Suprapubic skin (tissue), 4 donors: ENCODE results near the gene MELTF. TPM values are rescaled to one million over a fixed set of nuclear protein-coding genes. Genes with fewer than 3 reads are reported as not detected.

Experiments used
- DNase-seq, 2 donors: peaks; one replicate each; pipeline ENCODE4 v3.0.0-alpha.2; 2019; ENCODE audit warnings: low spot score in 2 of 2
- H3K27ac ChIP-seq: fragments of 200-600 bp; sonication (generic); one replicate; pipeline ENCODE4 v1.5.1; 2019
- H3K27me3 ChIP-seq: fragments of 200-600 bp; sonication (generic); one replicate; pipeline ENCODE4 v1.5.1; 2019
- H3K36me3 ChIP-seq: fragments of 200-600 bp; sonication (generic); one replicate; pipeline ENCODE4 v1.5.1; 2019
- H3K4me1 ChIP-seq: fragments of 200-600 bp; sonication (generic); one replicate; pipeline ENCODE4 v1.5.1; 2019
- H3K4me3 ChIP-seq: fragments of 200-600 bp; sonication (generic); one replicate; pipeline ENCODE4 v1.5.1; 2019; ENCODE audit warnings: mild to moderate bottlenecking
- H3K9me3 ChIP-seq: fragments of 200-600 bp; sonication (generic); one replicate; pipeline ENCODE4 v1.5.1; 2019
- EP300 ChIP-seq: sonication (generic); formaldehyde crosslinking; IDR thresholded peaks from one replicate; pipeline ENCODE4 v1.6.1; 2017; ENCODE audit warnings: antibody characterized with exemption
- POLR2A ChIP-seq, 2 donors: fragments of 450-650 bp; IDR thresholded peaks; one replicate each; pipeline ENCODE4 v1.6.1; 2017; ENCODE audit warnings: antibody characterized with exemption in 2 of 2, mild to moderate bottlenecking in 2 of 2, moderate library complexity in 2 of 2
- POLR2AphosphoS5 ChIP-seq, 3 donors: sonication (generic); formaldehyde crosslinking; IDR thresholded peaks; one replicate each; pipeline ENCODE4 v1.6.1; 2017; ENCODE audit warnings: antibody characterized with exemption in 3 of 3
- WGBS: methylation state at CpG from one replicate; pipeline ENCODE4 v1.1.5; 2018; 5-methylcytosine and 5-hydroxymethylcytosine counted together
- total RNA-seq, 4 donors: library from RNA; depleted of rRNA; stranded (reverse); fragments of >200 nt; gene quantifications; one replicate each; pipeline ENCODE4 v1.1.0, GENCODE V29; 2016
- TF ChIP-seq, protein P1 (sequence below), 2 donors: fragments of 200-600 bp in 1 of 2; fragments of 450-650 bp in 1 of 2; sonication (generic) in 1 of 2; IDR thresholded peaks; one replicate each; pipeline ENCODE4 v1.5.1; 2016 to 2019; ENCODE audit warnings: antibody characterized with exemption in 2 of 2, mild to moderate bottlenecking in 1 of 2, moderate library complexity in 1 of 2

Gene MELTF
- total RNA-seq, 4 donors from 2014 or later = 21.0 to 68.7 (median 34.4) TPM

DNA sequence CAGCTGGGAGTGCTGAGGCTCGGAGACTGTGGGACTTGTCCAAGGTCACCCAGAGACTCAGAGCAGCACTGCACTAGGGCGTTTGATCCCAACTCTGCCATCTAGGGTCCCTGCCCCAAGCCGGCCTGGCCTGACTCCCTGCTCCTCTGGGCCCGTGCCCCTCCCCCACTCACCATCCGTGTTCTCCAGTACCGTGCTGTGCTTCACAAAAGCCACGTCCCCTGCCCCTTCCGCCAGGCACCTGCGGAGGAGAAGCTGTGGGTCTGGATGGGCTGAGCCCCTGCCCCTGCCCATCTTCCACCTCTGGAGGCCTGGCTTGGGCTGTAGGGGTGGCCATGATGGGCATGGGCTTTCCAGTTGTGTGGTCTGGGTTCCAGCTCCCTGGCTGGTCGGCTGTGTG lies 8.4 kb downstream of the MELTF start:
- Histone ChIP-seq H3K4me1 (peaks cover 4% of the 10 kb centered on the region), H3K9me3 (no peaks in the 10 kb centered on the region), H3K4me3 (no peak overlapping the region), H3K36me3 (no peaks in the 10 kb centered on the region), H3K27ac (peak overlapping the region; percentile 18), H3K27me3 (peaks cover 6% of the 10 kb centered on the region)
- WGBS = 82% methylated on average over 8 of the region's 10 CpGs
- peak; percentile 56 to 70 for DNase-seq
- TF ChIP-seq POLR2A (IDR thresholded peaks at IDR 0.05) (no peak), POLR2AphosphoS5 (IDR thresholded peaks at IDR 0.05) (no peak), EP300 (no peak)
- TF ChIP-seq, protein P1, sequence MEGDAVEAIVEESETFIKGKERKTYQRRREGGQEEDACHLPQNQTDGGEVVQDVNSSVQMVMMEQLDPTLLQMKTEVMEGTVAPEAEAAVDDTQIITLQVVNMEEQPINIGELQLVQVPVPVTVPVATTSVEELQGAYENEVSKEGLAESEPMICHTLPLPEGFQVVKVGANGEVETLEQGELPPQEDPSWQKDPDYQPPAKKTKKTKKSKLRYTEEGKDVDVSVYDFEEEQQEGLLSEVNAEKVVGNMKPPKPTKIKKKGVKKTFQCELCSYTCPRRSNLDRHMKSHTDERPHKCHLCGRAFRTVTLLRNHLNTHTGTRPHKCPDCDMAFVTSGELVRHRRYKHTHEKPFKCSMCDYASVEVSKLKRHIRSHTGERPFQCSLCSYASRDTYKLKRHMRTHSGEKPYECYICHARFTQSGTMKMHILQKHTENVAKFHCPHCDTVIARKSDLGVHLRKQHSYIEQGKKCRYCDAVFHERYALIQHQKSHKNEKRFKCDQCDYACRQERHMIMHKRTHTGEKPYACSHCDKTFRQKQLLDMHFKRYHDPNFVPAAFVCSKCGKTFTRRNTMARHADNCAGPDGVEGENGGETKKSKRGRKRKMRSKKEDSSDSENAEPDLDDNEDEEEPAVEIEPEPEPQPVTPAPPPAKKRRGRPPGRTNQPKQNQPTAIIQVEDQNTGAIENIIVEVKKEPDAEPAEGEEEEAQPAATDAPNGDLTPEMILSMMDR (IDR thresholded peaks at IDR 0.05) = no peak

DNA sequence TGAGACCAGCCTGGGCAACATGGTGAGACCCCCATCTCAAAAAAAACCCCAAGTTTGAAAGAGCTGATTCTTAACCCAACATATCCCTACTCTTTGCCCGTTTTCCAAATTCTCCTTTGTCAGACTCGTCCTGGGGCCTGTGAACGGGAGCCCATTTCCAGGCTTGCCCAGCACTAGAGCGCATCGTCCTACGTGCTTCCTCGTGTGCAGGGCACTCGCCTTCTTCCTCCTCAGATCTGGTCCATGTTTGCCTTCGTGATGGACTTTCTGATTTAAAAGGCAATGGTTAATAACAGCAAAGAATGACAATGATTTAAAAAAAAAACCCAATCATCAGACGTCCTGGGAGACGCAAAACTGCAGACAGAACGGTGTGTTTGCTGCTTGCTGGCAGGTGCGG lies 10.1 kb downstream of the MELTF start:
- peaks cover 6% of the 10 kb centered on the region for H3K27me3 ChIP-seq
- no peak overlapping the region for H3K4me3 ChIP-seq
- no peak for DNase-seq
- no peaks in the 10 kb centered on the region for H3K36me3 ChIP-seq
- no peak overlapping the region for H3K27ac ChIP-seq
- no peak for TF ChIP-seq EP300
- TF ChIP-seq POLR2AphosphoS5 (IDR thresholded peaks at IDR 0.05) = no peak
- TF ChIP-seq, protein P1 (IDR thresholded peaks at IDR 0.05) = no peak
- TF ChIP-seq POLR2A (IDR thresholded peaks at IDR 0.05) = no peak
- 85% methylated on average over 13 of the region's 13 CpGs for WGBS
- H3K9me3 ChIP-seq = no peaks in the 10 kb centered on the region
- peaks cover 4% of the 10 kb centered on the region for H3K4me1 ChIP-seq

- DNase-seq = no peak
- WGBS = 53% methylated on average over 6 of the region's 6 CpGs
- Histone ChIP-seq H3K27me3 (peaks cover 3% of the 10 kb centered on the region), H3K4me3 (no peak overlapping the region), H3K36me3 (no peaks in the 10 kb centered on the region), H3K27ac (no peak overlapping the region), H3K9me3 (no peaks in the 10 kb centered on the region), H3K4me1 (peaks cover 4% of the 10 kb centered on the region)
- TF ChIP-seq EP300 = no peak
- TF ChIP-seq POLR2AphosphoS5 (IDR thresholded peaks at IDR 0.05) = no peak
- TF ChIP-seq, protein P1 (IDR thresholded peaks at IDR 0.05) = no peak
- TF ChIP-seq POLR2A (IDR thresholded peaks at IDR 0.05) = no peak
Observed at GRCh38 chr3:197019021-197019420, 10.6 kb downstream of the MELTF start.

- Histone ChIP-seq H3K4me1 (no peaks in the 10 kb centered on the region), H3K27me3 (no peaks in the 10 kb centered on the region), H3K4me3 (no peak overlapping the region), H3K36me3 (no peaks in the 10 kb centered on the region), H3K9me3 (no peaks in the 10 kb centered on the region), H3K27ac (no peak overlapping the region)
- DNase-seq = no peak
- WGBS = 90% methylated on average over 10 of the region's 18 CpGs
- TF ChIP-seq, protein P1 (IDR thresholded peaks at IDR 0.05) = no peak
- no peak for TF ChIP-seq POLR2AphosphoS5 (IDR thresholded peaks at IDR 0.05)
- TF ChIP-seq POLR2A (IDR thresholded peaks at IDR 0.05) = no peak
- TF ChIP-seq EP300 = no peak
Observed at GRCh38 chr3:197017003-197017402, 12.6 kb downstream of the MELTF start.

DNA sequence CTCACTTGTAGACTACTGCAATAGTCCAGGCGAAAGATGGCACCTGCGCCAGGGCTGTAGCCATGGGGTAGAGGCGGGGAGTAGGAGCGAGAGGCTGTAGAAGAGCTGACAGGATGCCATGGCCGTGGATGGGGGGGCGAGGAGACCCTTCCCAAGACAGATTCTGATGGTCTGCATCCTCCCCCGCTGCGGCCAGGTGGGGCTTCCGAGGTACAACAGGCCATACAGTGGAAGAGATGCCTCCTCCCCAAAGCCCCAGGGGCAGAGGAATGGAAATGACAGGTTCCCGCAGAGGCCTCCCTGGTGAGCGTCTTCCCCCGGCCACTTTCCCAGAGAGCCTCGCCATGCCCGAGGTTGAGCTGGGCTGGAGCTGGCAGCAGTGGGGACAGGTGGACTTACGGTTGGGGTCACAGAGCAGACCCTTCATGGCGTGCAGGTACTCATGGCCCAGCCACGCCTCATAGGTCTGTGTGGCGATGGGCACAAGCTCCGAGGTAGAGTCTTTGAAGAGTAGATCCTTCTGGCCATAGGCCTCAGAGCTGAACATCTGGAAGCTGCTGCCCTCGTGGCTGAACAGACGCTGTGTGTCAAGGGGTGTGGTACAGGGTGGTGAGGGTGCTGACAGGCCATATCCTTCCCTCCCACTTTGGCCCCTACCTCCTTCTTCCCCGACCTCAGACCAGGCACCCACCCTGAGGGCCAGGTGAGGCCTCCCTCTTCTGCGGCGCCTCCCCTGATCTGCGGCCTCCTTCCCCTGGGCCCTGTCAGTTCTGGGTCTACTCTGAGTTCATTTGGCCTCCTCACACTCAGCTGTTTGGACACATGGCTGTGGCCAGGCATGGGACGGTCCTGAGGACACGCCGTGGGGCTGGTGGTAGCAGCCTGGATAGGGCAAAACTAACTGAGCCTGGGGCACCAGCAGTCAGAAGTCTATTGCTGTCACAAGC lies 13.6 kb downstream of the MELTF start:
- 96% methylated on average over 25 of the region's 28 CpGs for WGBS
- H3K4me1 ChIP-seq = no peaks in the 10 kb centered on the region
- TF ChIP-seq, protein P1 (IDR thresholded peaks at IDR 0.05) = no peak
- TF ChIP-seq EP300 = no peak
- no peak for TF ChIP-seq POLR2A (IDR thresholded peaks at IDR 0.05)
- TF ChIP-seq POLR2AphosphoS5 (IDR thresholded peaks at IDR 0.05) = no peak
- no peaks in the 10 kb centered on the region for H3K9me3 ChIP-seq
- DNase-seq = no peak
- no peaks in the 10 kb centered on the region for H3K36me3 ChIP-seq
- H3K27me3 ChIP-seq = no peaks in the 10 kb centered on the region
- H3K4me3 ChIP-seq = no peak overlapping the region
- no peak overlapping the region for H3K27ac ChIP-seq
